Right ventricle myocardium inferior (tissue), 1 donor: ENCODE measurements around the gene BMPER. TPM values are rescaled to one million over a fixed set of nuclear protein-coding genes. Genes with fewer than 3 reads are reported as not detected.

Source experiments
- ATAC-seq: fragments of 200-7000 bp; cut with Tn5 transposase; one replicate; pipeline ENCODE4 v1.9.1; 2020; ENCODE audit warnings: mild to moderate bottlenecking, moderate library complexity
- DNase-seq: peaks from one replicate; pipeline ENCODE4 v3.0.0; 2021; ENCODE audit errors: missing footprints
- intact Hi-C: fragments of 100-400 bp; cut with DNase I; formaldehyde crosslinking; loops from one replicate; pipeline ENCODE4 v1.11.0; 2022
- total RNA-seq: library from RNA; stranded (reverse); fragmentation: NEBNext Ultra II Directional; extraction: Animal tissue kit (Norgen Biotek cat#: 25700); gene quantifications from one replicate; pipeline ENCODE4 v1.2.1, GENCODE V29; 2021
- donor health status: DM: no; HTN: yes; CAD: no; lungs with severe emphysema.

BMPER gene
- total RNA-seq, 1 donor from 2014 or later, result 2.5 TPM

- intact Hi-C loops, result no loop called here
- DNase-seq (no peak), ATAC-seq (no peak)
Measured at GRCh38 chr7:33950047-33950714, 44.8 kb downstream of the BMPER start.

- intact Hi-C loops, result no loop called here
- no peak for ATAC-seq
Measured at GRCh38 chr7:33952824-33953223, 47.5 kb downstream of the BMPER start.

GRCh38 chr7:33958104-33958503, 52.8 kb downstream of the BMPER start:
- DNase-seq (no peak), ATAC-seq (no peak)
- intact Hi-C loops, result no loop called here

More at GRCh38 chr7:33952824-33953223, 47.5 kb downstream of the BMPER start:
- DNase-seq, result no peak

GRCh38 chr7:33959676-33960075, 54.3 kb downstream of the BMPER start:
- ATAC-seq, result no peak
- intact Hi-C loops, result no loop called here
- no peak for DNase-seq

GRCh38 chr7:33961948-33962347, 56.6 kb downstream of the BMPER start:
- intact Hi-C loops, result no loop called here
- peak; percentile 34 for ATAC-seq
- no peak for DNase-seq

GRCh38 chr7:33964417-33965182, 59.3 kb downstream of the BMPER start:
- DNase-seq (no peak), ATAC-seq (peak; percentile 56)
- intact Hi-C loops, result no loop called here

- no peak for DNase-seq
- no peak for ATAC-seq
- intact Hi-C loops, result no loop called here
Measured at GRCh38 chr7:33965183-33965744, 59.9 kb downstream of the BMPER start.

- intact Hi-C loops, result no loop called here
- DNase-seq (no peak), ATAC-seq (no peak)
Measured at GRCh38 chr7:33968591-33968990, 63.3 kb downstream of the BMPER start.

GRCh38 chr7:33970536-33970935, 65.2 kb downstream of the BMPER start:
- intact Hi-C loops, result no loop called here
- ATAC-seq (no peak), DNase-seq (no peak)

GRCh38 chr7:33971106-33971505, 65.8 kb downstream of the BMPER start:
- no peak for DNase-seq
- no peak for ATAC-seq
- intact Hi-C loops, result no loop called here

- DNase-seq, result no peak
- intact Hi-C loops, result no loop called here
- ATAC-seq, result no peak
Measured at GRCh38 chr7:33973231-33974015, 68.1 kb downstream of the BMPER start.

- ATAC-seq, result no peak
- intact Hi-C loops, result no loop called here
- no peak for DNase-seq
Measured at GRCh38 chr7:33979300-33979806, 74.0 kb downstream of the BMPER start.

GRCh38 chr7:33979807-33980355, 74.5 kb downstream of the BMPER start:
- ATAC-seq (no peak), DNase-seq (no peak)
- intact Hi-C loops, result no loop called here

GRCh38 chr7:33981226-33981625, 75.9 kb downstream of the BMPER start:
- intact Hi-C loops, result no loop called here
- no peak for DNase-seq
- ATAC-seq, result no peak

GRCh38 chr7:33981671-33982424, 76.5 kb downstream of the BMPER start:
- no peak for ATAC-seq
- intact Hi-C loops, result no loop called here
- DNase-seq, result no peak

GRCh38 chr7:33982425-33982786, 77.1 kb downstream of the BMPER start:
- ATAC-seq, result no peak

GRCh38 chr7:33986451-33986850, 81.1 kb downstream of the BMPER start:
- intact Hi-C loops, result no loop called here
- no peak for DNase-seq
- ATAC-seq, result no peak

More at GRCh38 chr7:33982425-33982786, 77.1 kb downstream of the BMPER start:
- DNase-seq, result no peak
- intact Hi-C loops, result no loop called here
